Fibroblast of skin of left quadriceps (primary cell): Measurements from ENCODE around the gene CH25H.

Source experiments
- DNase-seq, 2 experiments: peaks; one replicate each; pipeline ENCODE4 v3.0.0-alpha.2; 2013; ENCODE audit warnings: low read depth in 2 of 2

CH25H gene

DNA sequence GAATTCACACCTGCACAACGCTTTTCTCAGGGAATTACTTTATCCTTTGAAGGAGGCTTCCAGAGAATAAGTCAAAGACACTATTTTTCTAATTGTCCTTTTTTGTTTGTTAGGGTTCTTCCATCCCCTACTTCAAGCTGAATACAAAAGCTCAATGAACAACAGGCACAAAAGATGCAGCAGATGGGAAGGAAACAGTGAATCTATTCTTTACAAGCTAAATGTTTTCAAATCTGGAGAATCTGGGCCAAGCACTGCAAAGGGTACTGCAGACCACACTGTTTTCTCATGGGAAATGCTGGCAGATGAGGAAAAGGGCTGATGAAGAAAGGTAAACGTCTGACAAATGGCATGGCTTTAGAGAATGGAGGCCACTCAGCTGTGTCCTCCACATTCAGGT lies 25.9 kb upstream of the CH25H start:
- DNase-seq = no peak

DNA sequence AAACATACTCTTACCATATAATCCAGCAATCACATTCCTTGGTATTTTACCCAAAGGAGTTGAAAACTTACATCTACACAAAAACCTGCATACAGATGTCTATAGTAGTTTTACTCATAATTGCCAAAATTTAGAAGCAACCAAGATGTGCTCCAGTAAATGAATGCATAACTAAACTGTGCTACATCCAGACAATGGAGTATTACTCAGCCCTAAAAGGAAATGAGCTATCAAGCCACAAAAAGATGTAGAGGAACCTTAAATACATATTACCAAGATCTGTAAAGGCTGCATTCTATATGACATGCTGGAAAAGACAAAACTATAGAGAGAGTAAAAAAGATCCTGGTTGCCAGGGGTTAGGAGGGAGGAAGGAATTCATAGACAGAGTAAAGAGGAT lies 21.8 kb upstream of the CH25H start:
- DNase-seq = no peak

DNA sequence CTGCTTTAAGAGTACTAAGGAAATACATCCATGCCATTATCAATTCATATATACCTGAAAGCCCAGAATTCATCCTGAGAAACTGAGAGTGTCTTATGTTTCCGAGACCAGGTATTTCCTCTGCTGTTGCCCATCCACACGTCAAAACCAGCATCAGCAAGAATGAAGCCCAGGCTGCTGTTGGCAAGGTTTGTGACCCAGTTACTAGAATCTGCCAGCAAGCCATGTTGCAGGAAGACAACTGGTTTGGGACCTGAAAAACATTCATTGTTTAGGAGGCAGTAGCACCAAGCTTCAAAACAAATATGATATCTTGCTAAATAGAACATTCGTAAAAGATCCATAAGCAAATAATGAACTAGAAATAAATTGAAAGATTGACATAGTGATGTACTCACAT lies 21.0 kb upstream of the CH25H start:
- DNase-seq = no peak

DNA sequence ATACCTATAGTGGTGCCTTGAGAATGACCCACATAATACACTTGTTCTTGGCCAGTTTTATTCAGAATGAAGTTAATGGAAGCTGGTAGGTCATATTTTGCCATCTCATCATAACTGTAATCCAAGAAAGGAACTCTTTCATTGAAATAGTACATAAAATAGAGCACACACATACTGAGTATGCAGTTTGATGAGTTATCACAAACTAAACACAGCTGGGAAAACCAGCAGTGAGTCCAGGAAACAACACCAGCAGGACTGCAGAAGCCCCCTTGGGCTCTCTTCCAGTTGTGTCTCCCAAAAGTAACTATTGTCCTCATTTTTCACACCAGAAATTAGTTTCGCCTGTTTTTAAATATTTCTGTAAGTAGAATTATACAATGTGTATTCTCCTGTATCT lies 19.8 kb upstream of the CH25H start:
- no peak for DNase-seq

DNA sequence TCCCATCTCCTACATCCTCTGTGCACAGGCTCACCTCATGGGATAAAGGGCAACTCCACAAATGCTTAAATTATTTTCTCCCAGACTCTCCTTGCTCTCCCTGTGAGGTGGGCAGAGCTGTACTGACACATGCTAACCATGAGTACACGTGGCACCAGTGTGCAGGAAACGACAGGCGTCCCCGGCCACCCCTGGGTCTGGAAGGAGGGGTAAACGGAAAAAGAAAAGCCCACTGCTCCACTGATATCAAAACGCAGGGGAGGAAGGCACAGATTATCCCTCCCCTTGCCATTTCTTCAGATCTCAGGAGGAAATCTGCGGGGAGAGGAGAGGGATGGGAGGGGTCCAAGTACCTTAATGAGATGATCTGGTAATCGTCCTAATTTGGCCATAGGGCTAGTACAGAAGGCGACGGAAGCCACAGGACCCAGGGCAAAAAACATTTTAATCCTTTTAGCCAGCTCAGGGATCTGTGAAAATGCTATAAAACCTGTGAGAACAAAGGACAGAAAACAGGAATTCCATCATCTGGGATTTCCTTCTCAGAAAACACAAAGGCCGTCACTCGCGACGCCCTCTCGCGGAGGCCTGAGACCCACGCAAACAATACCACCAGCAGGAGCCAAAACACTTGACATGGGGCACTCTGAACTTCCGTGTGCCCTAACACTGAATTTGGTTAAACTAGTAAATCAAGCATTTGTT lies 17.8 kb upstream of the CH25H start:
- no peak for DNase-seq

DNA sequence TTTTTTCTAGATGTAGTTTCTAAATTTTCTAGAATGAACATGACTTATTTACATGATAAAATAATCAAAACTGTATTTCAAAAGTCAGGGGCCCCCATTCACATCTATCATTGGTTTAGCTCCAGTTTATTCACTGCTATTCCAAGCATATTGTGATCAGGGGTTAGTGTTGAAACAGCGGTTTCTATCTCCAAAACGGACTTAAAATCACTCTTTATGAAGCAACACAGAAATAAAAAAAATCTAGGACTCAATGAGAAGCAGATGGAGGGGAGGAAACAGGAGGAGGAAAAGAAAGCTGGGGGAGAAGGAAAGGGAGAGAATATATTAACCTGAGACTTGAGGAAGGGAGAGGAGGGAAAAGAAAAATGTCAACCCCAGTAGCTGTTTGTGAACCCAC lies 14.8 kb upstream of the CH25H start:
- no peak for DNase-seq

DNA sequence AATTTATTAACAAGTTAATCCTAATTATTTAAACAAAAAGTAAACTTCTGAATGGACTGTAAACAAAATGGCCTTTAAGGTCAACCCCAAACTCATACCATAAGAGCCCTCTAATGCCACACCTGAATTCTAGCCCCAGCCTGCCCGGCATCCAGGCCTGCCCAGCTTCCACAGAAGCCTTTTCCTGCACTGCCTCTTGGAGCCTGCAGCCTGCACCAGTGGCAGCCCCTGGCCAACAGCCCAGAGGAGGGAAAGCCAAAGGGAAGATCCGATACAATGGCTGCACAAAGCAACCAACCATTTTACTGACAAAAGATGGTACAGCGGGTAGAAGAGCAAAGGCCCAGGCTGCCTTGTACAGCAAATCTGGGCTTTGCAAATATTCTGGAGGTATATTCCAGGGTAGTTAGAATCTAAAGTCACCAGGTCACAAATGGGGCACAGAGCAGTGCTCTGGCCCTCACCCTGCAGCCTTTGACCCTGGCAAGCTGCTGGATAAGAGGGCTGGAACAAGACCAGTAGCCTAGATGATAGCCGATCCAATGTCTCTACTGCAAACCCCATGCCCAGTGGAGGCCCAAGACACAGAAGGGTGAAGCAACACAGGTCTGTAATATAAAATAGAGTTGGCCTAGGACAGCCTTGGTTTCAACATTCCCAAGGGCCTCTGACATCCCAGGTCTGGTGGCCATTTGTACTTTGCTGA lies 12.5 kb upstream of the CH25H start:
- DNase-seq = no peak

DNA sequence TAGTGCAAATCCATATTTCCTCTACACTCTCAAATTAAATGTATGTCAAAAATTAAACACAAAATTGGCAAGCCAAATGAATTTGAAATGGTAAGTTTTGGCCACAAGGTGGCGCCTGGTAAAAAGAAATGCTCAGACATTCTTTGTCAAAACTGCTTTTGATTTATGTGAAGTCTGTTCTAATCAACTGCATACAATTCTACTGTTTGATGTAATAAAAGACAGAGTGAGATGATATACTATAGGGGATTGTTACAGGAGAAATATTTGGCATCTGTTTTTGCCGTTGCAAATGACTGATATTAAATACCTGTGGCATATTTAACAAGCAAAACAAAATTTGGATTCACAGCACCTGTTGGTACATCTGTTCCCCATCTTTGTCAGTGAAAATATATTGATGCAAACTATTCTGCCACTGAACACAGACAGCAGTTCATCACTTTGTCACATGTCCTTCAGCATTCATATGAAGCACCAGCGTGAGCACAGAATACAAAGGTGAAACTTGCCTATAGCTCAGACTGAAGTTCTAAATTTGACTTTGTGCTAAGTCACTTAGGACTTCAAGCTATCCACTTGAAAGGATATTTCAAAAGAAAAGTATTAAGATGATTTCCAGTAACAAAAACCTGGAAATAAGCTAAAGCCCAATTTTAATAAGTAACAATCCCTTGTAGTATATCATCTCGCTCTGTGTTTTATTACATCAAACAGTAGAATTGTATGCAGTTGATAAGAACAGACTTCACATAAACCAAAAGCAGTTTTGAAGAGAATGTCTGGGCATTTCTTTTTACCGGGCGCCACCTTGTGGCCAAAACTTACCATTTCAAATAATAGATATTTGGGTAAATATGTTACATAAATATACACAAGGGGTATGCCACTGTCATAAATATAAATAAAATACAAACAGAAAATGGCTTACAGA lies 10.2 kb upstream of the CH25H start:
- DNase-seq = no peak

DNA sequence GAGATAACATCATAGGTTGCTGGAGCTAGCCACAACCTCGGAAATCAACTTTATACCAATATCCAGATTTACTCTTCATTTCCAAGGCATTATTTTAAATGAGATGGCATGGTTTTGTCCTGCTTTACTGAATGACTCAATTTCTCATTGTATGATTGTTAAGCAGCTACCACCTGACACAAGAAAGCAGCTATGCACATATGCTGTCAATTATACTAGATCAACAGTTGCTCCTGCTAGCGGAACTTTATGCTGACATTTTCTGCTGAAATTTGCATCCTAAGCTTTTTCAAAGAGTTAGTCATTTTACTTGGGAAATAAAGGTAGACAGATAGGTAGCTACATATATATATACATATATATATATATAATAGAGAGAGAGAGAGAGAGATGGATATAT lies 8.9 kb upstream of the CH25H start:
- DNase-seq = no peak

DNA sequence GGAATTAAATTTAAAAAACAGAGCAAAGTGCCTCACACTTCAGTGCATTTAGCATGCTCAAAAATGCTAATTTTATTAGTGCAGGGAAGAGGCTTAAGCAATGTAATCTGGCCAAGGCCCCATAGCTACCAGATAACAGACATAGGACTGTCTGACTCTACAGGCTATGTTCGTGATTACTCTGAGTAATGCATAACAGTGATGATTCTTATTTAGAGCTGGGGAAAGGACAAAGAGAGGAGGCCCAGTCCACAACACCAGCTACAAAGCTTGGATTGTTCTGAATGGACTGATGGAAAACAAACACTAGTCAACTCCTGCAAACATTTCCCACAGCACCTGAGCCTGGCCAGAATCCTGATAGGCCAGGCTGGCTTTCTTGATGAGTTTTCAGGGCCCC lies 8.4 kb upstream of the CH25H start:
- no peak for DNase-seq

DNA sequence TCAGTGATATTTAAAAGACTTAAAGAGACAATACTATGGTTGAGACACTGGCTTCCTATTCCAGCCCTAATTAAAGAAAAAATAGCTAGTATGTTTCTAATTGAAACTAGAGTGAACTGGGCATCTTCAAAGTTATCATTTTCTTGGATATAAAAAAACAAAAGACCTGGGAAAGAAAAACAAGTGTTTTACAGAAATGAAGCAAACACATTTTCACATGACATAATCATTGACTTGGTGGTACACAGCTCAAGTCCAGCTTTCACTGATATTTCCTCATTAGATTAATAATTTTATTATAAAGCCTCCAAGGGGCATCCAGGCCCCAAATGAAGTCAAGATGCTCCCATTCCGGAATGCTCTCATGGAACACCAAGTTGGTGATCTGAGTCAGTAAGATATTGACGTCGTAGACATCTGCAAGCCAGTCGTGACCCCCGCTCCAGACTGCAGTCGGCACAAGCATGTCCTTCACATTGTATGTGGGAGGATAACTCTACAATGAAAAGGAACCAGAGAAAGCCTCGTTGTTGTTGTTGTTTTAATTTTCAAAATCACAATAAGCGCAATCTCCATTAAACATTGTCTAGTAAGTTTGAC lies 7.5 kb upstream of the CH25H start:
- DNase-seq = no peak

DNA sequence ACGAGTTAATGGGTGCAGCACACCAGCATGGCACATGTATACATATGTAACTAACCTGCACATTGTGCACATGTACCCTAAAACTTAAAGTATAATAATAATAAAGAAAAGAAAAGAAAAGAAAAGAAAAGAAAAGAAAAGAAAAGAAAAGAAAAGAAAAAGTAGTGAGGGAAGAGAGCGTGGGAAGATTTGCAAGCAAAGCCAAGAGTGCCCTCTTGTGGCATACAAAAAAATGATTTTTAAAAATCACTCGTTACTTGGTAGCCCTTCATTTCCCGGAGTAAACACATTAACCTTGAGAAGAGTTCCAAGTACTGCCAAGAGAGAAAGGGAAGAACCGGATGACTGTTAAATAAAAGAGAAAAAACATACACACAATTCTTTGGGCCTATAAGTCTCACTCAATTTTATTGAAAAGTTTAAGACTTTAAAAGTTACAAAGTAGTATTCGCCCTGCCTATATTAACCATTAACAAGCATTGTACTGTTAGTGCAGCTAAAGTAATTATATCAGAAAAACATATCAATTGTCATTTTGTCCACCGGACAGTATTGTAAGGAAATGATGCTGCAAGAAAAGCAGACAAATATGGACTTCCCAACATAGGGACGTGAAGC lies 6.2 kb upstream of the CH25H start:
- DNase-seq = no peak

DNA sequence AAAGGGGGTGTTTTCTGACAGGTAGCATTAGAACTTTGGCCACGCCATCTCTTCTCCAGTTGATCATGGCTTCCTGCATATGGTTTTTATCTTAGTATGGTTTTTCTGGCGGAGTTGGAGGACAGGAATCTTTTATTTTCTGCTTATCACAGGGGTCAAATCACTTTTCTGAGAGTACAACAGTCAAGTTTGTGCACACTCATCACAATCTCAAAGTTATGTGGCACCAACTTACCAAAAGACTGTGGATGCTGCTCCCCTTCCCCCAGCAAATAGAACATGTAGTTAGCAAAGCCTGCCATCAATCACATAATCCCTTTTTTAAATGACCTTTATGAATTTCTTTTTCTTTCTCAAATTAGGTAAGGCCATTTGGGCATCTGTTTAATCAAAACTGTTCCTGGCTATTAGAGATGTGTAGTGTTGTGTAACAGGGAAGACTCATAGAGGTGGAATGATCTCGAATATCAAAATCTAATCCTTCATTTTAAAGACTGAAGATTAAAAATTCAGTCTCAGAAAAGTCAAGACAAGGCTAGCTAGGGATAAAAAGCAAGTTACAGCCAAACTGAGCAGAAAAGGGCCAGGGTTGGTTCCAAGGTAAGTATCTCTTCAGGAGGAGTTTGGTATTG lies 3.8 kb upstream of the CH25H start:
- no peak for DNase-seq

DNA sequence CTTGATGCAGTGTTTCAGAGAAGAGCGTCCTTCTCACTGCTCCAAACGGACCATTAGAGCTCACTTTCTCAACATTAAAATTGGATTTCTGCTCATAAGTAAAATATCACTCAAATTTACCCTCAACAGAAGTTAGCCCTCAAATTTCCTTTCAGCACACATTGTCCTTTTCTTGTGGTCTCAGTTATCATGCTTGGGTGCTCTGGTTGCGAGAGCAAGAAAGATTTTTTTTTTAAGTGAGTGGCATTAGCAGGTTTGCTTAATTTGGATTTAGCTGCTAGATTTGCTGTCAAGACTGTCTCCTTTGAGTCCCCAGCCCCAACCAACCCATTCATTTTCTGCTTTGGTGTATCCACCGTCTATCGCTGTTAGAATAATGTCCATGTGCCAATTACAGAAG lies 2.6 kb upstream of the CH25H start:
- DNase-seq = no peak

DNA sequence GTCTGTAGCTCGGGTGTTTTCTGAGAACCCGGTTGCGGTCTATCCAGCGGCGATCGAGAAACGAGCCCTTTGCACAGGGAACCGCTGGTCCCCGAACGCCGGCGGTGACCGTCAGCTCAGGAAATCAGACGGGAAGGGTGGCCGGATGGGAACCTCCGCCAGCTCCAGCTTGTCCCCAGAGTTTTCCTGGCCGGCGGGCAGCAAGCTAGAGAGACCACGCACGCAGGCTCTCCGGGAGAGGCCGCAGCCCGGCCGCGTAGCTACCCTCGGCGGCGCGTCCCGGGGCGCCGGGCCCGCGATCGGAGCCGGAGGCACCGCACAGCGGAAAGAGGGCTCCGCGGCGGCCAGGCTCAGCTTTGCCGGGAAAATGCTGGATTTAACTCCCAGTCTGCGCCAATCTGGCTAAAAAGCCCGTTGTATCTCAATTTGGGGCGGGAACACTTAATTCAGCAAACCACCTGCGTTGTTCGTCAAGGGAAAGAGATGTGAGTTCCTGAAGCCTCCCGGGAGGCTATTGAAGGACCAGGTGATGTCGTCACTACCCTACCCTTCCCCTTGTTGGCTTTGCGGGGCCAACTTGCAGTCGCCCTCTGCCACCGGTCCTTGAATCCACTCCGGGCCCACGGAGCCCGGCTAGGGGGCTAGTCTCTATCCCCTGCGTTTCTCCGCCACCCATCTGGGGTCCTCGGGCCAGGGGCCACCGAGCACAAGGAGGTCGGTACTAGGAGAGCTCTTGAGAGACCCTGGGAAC lies 859 bp upstream of the CH25H start:
- no peak for DNase-seq

DNA sequence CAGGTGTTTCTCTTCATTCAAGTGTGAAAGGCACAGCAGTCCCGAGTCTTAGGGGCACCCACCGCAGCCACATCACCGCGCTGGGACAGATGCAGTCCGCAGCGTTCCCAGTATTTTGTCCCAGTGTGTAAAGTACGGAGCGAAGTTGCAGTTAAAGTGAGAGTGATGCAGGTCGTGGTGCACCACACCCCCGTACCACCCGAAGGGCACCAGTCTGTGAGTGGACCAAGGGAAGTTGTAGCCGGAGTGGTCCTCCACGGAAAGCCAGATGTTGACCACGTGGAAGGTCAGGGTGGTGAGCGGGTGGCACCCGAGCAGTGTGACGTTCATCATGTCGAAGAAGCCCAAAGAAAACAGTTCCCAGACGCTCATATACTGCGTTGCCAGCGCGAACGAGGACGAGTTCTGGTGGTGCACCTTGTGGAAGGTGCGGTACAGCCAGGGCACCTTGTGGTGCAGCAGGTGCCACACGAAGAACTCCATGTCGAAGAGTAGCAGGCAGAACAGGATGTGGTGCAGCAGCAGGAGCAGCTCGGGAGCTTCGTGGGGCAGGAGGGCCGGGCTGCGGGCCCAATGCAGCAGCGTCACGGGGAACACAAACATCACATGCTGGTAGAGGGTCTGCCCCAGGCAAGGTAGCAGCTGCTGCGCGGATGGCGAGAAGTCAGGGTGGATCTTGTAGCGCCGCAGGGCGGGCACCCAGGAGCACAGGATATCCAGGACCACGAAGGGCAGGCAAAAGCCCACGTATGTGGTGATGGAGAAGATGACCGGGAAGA lies 526 bp downstream of the CH25H start:
- no peak for DNase-seq

DNA sequence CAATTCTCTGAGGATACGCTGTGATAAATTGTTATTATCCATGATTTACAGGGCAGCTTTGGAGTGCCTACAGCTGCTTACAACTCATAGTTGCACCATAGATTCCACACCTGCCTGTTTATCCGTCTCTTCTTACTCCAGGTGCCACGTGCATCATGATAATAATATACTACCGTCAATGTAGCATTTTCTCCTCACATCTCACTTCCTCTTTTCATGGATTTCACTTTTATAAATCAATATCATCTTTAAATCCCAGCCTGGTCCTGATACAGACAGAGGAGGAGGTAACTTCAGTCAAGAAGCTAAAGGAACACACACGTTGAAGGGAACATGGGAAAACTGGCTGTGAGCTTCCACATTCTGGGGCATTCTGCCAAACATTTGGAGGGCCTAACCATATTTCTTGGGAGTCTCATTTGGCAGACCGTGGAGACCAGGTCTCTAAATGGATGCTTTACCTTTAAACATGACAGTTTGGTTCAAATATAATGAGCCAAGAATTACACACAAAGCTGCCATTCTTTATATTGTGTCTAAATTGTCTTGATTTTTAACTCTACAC lies 2.4 kb downstream of the CH25H start:
- no peak for DNase-seq

DNA sequence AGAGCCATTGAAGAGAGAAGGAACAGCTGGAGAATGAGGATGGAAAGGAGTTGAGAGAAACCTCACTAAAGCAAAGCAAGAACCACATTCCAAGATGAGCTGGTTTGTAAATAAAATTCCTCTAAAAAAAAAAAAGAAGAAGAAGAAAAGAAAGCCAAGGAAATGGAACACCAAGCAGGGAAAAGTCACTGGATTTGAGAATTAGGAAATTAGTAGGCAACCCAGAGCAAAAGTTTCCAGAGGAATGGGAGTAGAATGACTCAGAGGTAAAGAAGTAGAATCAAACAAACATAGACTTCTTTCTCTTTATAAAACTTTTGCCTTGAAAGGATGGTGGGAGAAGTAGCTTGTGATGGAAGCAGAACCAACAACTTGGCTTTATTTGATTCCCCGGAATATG lies 3.9 kb downstream of the CH25H start:
- DNase-seq = no peak

DNA sequence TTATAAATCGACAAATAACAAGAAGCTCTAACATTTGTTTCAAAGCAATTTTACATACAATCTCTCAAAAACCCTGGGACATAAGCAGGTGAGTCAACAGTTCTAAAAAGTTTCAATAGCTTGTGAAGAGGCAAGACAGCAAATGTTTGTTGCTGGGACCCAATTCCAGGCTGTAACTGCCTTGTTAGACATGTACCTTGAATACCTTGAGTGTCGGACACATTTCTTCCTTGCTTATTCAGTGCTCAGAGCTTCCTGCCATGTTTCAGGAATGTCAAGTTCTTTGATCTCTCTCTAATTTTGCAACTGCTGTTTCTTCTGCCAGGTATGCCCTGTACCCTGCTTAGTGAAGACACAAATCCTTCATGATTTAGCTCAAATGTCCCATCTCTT lies 5.1 kb downstream of the CH25H start:
- no peak for DNase-seq
